TTC549 (cell line): ENCODE measurements around the gene MIDN.
"Not testable (repeated sequence)": the region's sequence is repeated elsewhere in the genome, so short reads cannot be mapped to it uniquely, and the experiment has no call there.

Experiments used
- FAIRE-seq: peaks from 2 replicates; lab custom pipeline; 2012; peaks lifted over from hg19 to GRCh38; lab: Jason Lieb, UNC

MIDN gene

DNA sequence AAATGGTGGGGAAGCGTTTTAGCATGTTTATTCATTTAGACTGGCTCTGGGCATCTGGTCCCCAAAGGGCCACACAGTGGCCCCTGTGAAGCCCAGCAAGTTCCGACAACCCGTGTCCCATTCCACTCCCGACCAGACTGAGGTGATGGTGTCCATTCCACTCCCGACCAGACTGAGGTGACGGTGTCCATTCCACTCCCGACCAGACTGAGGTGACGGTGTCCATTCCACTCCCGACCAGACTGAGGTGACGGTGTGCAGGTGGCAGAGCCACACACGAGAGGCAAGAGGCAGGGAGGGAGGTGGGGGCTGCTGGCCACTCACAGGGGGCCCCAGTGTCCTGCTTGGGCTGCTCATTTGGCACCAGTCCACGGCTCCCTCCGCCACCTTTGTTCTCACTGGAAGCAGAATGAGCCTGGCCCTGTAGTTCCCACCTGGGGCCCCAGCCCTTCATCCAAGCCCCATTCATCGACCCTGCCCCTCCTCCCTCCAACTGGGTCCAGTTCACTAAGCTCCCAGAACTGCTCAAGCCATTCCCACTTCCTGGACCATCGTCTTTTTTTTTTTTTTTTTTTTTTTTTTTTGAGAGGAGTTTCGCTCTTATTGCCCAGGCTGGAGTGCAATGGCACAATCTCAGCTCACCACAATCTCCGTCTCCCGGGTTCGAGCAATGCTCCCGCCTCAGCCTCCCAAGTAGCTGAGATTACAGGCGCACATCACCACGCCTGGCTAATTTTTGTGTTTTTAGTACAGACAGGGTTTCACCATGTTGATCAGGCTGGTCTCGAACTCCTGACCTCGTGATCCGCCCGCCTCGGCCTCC, 1.9 kb upstream of the MIDN start:
- not testable (repeated sequence) for FAIRE-seq

DNA sequence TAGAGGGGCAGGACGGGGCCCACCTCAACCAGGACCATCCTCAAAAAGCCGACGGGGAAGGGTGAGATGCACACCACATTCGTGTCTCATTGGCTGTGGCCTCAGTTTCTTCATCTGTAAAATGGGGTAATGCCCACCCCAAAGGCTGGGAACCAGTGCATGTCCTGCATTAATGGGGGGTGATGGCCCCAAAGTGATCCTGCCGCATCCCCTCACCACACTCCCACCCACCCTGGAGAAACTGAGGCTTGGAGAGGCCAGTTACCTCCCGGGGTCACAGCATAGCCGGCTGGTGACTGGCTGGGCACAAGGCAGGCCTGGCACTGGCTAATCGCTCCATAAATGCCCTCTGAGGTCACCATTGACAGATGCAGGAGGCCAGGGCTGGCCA, 640 bp upstream of the MIDN start:
- no peak for FAIRE-seq

DNA sequence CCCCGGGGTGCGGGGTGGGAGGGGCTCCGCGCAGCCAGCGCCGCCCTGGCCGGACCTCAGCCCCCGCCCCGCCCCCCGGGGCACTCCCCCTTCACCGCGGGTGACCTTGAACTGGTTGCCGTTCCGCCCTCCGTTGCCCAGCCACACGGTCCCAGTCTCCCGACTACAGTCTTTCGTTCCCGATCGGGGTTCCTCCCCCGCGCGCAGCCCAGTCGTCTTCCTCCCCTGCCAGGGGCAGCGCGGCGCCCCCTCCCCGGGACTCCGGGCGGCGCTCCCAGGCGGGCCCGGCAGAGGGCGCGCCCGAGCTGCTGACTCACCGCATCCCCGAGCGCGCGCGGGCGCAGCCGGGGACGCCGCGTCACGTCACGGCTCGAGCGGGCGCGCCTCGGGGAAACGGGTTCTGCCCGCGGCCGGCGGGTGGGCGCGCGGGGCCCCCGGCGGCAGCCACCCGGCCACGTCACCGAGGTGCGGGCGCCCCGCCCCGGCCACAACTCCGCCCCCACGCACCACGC, 459 bp downstream of the MIDN start:
- FAIRE-seq, result no peak

DNA sequence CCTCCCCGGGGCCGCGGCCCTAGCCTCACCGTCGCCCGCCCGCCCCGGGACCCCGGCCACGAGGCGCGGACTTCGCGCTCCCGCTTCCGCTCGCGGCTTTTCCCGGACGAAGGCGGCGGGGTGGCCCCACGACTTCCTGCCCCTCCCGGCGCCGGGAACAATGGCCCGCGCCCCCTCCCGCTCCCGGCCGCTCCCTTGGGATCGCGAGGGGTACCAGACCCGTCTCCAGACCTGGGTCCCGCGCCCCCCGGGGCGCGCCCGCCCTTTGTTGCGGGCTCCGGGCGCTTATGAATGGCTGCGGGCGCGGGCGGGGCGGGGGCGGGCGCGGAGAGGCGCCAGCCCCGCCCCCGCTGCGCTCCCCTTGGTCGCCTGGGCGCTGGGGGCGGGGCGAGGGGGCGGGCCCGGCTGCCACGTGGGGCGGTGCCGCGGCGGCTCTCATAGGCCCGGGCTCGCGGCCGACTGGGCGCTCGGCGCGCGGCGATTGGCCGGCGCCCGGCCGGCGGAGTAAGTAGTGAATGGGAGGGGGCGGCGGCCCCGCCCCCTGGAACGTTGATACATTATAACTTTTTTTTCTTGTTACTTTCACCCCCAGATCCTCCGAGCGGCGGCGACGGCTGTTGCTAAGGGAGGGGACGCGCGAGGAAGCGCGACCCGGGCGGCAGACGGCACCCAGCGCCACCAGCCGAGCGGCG, 1.1 kb downstream of the MIDN start:
- FAIRE-seq, result no peak

DNA sequence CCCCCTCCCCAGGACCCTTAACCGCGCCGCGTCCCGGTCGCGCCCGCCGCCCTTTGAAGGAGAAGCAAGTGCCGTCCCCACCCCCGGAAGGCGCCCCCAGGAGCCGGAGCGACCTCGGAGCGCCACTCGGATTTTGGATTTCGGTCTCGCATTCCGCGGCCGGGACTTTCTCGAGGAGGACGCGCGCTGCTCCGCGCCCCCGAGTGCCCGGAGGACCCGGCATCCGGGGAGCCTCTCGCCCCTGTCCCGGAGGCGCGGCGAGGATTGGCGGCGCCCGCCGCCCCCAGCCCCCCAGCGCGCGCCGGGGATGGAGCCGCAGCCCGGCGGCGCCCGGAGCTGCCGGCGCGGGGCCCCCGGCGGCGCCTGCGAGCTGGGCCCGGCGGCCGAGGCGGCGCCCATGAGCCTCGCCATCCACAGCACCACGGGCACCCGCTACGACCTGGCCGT, 1.6 kb downstream of the MIDN start:
- no peak for FAIRE-seq

DNA sequence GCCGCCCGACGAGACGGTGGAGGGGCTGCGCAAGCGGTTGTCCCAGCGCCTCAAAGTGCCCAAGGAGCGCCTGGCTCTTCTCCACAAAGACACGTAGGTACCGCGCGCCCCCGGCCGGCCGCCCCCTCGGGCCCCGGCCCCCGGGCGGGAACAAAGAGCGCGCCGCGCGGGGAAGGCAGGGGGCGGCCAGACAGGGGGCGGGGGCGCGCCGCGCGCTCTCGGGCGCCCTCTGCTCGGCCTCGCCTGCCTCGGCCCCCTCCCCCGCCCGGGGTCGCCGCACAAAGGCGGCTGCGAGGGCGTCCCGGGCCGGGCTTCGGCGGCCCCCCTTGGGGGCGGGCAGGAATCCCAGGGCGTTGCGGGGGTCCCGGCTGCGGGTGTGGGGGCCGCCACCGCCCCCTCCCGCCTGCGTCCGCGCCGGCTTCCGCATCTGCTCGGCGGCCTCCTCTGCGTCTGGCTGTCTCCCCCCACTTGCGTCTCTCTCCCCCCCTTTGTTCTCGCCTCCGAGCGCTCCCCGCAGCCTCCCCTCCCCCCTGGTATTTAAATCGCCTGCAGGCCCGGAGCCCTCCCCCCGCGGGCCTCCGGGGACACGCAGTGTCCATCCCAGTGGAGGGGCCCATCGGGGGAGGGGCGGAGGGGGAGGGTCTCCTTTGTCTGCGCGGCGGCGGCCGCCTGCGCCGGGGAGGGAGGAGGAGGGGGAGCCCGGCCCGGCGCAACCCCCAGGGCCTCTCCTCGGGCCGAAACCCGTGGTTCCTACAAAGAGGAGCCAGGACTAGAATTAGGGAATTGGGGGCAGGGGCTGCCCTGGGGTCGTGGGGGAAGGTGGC, 2.3 kb downstream of the MIDN start:
- FAIRE-seq, result no peak

DNA sequence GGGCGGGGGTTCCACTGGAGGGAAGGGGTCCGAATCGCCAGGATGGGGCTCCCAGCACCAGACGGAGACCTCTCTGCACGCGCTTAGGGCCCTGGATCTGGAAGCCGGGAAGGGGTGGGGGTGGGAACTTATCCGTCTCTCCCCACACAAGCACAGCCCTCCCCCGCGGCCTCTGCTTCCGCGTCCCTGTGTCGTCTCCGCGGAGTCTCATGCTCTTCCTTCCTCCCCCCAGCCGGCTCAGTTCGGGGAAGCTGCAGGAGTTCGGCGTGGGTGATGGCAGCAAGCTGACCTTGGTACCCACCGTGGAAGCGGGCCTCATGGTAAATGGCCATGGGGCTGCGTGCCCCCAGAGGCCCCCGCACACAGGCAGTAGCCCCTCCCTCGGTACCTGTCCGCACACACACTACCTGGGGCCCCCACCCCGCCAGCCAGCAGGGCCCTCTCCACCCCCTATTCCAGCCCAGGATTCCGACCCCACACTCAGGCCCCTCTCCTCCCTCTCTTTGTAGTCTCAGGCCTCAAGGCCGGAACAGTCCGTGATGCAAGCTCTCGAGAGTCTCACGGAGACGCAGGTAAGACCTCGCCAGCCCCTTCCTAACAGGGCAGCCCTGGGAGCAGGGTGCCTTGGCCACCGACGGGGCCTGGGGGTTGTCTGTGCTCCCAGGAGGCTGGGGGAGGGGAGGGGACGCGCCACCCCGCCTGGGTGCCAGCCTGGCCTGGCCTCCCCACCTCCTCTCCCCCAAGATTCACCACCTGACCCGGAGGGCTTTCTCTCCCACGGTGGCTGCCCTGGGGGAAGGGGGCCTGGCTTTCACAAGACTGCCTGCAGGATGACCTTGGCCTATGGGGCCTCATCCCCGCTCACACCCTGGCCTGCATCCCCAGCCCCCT, 3.2 kb downstream of the MIDN start:
- FAIRE-seq, result no peak

DNA sequence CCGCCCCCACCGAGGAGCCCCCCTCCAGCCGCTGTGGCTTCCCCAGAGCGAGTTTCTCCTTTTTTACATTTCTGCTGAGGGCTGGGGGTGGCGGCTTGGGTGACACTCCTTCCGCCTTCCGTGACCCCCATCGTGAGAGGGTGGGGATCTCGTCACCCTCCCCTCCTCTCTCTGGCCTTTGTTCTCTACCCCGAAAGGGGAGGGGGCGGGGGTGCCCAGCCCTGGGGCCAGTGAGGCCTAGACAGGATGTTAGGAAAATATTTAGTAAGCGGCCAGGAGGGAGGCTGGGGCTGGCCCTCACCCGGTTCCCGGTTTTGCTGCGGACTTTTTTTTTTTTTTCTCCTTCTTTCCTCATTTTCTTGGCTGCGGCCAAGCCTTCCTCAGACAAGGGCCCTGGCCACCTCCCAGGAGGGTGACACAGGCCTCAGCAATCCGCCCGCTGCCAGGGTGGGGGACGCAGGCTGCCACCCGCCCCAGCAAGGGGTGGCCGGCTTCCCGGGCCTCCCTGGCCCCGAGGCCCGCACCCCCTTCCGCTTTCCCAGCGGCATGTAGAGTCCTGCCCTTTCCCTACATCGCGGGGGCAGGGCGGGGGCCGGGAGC, 3.9 kb downstream of the MIDN start:
- no peak for FAIRE-seq

DNA sequence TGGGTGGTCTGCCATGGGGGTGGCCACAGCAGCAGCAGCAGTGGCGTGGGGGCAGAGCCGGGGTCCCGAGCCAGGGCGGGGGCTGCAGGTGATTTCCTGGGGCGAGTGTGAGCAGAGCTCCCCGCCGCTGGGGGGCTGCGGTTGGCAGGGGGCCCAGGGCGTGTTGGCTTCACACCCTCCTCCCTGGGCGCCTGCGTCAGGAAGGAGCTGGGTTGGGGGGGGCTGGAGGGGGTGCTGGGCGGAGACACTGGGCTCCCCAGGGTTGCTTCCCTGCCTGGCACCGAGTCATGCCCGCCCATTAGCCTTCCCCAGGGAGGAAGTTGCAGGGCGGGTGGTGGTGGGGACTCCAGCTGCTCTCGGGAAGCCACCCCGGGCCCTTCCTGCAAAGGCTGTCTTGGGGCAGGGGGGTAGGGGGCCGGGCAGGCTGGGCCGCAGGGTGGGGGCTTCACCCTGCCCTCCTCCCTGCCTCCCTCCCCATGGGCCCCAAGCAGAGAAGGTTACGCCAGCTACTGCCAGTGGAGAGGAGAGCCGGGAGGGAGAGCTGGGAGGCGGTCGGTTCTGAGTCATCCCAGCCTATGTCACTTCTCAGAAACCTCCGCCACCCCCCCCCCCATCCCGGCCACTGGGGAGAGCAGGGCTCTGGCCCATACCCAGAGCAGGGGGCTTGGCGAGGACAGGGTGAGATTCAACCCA, 4.6 kb downstream of the MIDN start:
- FAIRE-seq, result no peak

DNA sequence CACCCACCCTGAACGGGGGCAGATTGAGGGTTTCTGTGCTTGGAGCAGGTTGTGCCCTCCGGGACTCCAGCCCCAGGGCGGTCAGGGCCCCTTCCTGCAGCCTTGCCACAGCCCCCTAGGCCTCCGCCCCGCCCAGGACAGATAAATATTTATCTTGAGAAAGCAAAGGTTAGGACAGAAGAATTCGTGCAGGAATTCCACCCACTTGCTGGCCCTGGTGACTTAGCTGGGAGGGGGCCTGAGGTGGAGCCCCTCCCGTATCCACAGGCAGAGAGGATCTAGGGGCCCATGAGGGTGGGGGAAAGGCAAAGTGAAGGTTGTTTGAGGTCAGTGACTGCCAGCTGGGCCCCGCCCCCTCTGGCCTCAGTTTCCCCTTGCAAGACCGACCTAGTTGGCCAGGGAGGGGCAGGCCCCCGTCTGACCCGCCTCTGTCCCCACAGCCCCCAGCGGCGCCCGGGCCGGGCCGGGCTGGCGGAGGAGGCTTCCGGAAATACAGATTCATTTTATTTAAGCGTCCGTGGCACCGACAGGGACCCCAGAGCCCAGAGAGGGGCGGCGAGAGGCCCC, 5.2 kb downstream of the MIDN start:
- no peak for FAIRE-seq

DNA sequence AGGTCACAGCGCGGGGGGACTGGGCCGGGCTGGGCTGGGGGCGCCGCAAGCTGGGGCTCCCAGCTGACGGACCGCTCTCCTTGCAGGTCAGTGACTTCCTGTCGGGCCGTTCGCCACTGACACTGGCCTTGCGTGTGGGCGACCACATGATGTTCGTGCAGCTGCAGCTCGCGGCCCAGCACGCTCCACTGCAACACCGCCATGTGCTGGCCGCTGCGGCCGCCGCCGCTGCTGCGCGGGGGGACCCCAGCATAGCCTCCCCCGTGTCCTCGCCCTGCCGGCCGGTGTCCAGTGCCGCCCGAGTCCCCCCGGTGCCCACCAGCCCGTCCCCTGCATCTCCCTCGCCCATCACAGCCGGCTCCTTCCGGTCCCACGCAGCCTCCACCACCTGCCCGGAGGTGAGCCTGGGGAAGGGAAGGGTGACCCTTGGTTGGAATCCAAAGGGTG, 5.7 kb downstream of the MIDN start:
- FAIRE-seq, result no peak

DNA sequence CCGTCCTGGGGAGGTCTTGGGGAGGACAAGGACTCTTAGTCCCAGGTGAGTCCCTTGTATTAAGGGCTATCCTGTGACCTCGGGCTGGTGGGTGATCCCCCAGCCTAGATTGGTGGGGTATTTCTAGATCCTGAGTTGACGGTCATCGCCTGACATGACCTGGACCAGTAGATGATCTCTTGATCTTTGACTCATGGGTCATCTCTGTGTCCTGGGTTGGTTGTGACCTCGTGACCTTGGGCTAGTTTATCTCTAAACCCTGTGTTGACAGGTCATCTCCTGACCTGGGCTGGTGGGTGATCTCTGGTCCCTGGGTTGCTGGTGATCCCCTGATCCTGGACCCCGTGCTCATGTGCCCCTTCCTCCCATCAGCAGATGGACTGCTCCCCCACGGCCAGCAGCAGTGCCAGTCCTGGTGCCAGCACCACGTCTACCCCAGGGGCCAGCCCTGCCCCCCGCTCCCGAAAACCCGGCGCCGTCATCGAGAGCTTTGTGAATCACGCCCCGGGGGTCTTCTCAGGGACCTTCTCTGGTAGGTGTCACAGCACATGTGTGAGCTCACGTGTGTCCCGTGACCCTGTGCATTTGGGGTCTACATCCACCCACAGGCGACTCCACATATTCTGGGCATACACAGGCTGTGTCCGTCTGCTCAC, 6.3 kb downstream of the MIDN start:
- FAIRE-seq, result no peak

DNA sequence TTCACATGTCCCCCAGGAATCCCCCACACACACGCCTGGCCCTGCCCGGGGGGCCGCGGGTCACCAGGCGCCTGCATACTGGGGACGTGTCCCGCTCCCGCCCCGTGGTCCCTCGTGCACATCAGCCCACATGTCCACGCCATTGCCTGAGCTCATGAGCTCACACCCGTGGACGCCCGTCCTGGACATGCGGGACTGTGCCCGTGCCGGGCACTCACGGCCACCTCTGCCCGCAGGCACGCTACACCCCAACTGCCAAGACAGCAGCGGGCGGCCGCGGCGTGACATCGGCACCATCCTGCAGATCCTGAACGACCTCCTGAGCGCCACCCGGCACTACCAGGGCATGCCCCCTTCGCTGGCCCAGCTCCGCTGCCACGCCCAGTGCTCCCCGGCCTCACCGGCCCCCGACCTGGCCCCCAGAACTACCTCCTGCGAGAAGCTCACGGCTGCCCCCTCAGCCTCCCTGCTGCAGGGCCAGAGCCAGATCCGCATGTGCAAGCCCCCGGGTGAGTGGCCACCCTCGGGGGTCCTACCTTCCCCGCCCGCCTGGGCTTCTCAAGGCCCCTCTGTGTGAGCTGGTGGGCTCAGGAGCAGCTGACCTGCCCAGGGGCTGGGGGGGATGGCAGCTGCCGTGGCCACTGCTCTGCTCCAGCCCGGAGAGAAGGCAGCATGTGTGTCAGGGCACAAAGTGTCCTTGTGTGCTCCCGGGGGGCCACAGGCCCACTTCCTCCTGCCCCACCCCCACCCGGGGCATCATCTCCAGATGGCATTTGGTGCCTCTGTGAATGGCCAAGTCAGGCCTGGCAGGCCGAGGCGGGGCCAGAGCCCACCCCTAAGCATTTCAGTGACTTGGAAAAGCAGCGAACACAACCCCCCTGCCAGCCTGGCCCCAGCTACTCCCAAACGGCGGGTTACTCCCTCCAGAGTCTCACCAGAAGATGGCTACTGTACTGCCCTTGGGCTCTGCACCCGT, 7.1 kb downstream of the MIDN start:
- no peak for FAIRE-seq

DNA sequence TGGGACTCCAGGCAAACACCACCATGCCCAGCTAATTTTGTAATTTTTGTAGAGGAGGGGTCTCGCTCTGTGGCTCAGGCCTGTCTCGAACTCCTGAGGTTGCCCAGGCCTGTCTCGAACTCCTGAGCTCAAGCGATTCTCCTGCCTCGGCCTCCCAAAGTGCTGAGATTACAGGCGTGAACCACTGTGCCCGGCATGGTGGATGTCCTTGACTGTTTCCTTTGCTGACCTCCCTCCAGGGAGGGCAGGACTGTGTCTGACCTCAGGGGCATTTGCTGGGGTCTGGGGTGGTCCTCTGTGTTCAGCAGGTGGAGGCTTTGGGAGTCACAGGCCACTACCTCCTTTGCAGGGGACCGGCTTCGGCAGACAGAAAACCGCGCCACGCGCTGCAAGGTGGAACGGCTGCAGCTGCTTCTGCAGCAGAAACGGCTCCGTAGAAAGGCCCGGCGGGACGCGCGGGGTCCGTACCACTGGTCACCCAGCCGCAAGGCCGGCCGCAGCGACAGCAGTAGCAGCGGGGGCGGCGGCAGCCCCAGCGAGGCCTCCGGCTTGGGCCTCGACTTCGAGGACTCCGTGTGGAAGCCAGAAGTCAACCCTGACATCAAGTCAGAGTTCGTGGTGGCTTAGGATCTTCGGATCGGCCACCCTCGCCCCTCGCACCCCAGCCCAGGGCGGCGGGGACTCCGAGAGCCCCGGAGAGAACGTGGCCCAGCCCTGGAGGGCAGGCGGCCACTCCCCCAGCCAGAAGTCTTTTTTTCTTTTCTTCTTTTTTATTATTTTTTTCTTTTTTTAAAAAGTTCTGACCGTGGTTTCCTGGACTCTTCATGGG, 8.5 kb downstream of the MIDN start:
- FAIRE-seq, result no peak

DNA sequence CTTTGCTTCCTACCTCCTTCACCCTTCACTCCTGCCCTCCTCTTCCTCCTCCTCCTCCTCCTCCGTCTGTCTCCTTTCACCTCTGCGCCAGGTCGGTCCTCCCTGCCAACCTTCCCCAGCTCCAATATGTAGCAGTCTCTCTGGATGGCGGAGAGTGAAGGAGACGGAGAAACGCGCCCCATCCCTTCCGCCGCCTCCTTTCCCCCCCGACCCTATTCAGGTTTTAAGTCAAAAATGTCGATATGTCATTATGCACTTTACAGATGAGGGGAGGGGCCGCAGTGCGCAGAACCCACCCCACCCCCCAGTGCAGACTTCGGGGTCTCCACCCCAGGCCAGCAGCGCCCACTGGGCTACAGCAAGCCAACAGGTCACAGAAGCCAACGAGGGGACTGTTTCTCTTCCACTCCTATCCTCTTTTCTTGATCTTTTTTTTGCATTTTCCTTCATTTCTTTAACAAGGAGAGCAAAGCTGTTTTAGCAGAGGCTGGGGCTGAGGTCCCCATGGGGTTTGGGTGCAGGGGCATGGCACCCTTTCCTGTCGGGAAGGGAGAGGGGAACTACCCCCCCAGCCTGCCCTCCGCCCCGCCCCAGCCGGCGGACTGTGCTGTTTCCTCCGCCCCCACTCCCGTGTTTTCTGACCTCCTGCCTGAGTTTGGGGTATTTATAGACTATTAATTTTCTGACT, 9.2 kb downstream of the MIDN start:
- no peak for FAIRE-seq

DNA sequence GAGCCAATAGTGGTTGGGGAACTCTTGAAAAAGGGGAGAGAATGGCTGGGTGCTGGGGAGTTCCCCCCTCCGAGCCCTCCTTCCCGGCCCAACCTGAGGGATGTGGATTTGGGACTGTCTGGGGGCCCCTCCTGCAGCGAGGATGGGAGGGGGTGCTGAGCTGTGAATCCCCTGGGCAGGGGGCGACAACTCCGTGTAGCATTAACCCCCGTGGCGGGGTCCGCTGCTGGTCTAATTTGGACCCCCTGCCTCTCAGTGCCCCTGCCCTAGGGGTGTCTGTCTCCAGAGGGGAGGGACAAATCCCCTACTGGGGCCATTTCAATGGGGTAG, 9.7 kb downstream of the MIDN start:
- FAIRE-seq, result no peak

DNA sequence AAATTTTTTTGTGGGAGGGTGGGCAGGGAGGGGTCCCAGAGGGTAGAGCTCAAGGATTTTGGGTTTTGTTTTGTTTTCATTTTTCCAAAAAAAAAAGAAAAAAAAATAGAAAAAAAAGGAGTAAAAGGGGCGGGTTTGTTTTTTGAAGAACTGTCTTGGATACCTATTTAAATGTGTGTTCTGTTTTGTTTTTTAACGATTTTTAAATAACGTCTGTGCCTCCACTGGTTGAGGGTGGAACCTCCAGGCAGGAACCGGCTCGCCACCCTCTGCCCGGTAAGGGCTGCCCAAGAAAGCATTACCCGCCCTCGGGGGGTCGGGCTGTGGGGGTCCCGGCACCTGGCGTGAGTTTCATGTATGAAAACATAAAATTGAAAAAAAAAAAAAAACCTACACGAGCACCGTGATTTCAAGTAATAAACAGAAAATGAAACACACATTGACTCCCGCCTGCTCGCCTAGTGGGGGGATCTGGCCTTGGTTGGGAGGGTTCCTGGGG, 10.4 kb downstream of the MIDN start:
- FAIRE-seq, result no peak
